ENCODE data around the gene CUX1.

The CUX1 gene

DNA sequence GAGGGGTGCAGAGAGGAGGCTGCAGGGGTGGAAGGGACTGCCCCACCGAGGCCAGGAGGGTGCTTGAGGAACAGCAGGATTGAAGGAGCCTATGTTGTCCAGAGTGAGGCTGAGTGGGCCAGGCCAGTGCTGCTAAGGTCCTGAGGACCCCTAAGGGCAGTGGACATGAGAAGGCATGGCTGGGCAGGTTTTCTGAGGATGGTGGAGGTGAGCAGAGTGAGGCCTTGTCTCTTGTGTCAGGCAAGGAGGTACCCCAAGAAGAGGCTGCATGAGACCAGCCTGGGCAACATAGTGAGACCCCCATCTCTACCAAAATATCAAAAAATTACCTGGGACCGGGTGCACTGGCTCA lies 474.5 kb downstream of the CUX1 start:
- H3K4me3 ChIP-seq (ENCODE audit: low read depth, low read length) = no peak overlapping the region
- no peak for DNase-seq (ENCODE audit: low read depth)
- TF ChIP-seq CTCF (IDR thresholded peaks at IDR 0.05; ENCODE audit: control insufficient read depth, extremely low read depth, insufficient read depth) = no peak

DNA sequence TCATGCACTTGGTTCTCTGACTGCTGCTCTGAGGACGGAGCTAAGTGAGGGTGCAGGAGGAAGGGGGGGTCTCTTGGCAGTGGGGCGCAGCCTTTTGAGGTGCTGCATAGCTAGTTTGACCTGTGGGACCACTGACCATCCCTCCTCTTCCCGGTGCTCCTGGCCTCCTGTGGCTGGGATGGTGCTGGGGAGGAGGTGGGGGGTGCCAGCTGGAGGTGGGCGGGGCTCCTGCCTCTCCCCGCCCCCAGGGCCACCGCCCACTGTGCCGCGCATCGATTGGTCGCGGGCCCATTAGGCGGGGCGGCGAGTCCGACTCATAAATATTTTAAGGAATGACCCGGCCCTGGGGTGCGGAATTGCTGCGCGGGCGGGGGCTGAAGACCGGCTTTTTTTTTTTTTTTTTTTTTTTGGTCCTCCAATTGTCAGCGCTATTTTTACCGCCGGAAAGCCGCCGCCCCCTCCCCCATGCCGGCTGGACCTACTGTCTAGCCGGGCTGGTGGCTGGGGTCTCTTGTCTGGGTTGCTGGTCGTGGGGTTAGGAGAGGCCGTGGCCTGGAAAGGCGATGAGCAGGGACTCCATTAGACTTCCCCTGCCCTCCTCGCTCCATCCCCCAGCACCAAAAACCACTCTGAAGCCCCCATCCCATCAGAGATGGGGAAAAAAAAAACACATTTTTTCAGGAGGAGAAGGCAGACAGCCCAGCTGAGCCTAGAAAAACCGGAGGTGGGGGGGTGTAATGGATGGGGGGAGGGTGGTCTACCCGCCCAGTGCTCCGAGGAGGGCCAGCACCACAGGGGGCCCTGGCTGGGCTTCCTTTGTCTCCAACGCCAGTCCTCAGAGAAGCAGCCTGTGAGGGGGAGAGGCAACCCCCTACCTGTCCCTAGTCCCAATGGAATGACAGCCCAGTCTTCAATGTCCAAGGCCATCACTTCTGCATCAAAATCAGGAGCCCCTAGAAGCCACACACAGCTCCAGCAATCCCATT lies 475.7 kb downstream of the CUX1 start:
- no peak for DNase-seq (ENCODE audit: low read depth)
- TF ChIP-seq CTCF (IDR thresholded peaks at IDR 0.05; ENCODE audit: control insufficient read depth, extremely low read depth, insufficient read depth) = no peak
- H3K4me3 ChIP-seq (ENCODE audit: low read depth, low read length) = no peak overlapping the region

DNA sequence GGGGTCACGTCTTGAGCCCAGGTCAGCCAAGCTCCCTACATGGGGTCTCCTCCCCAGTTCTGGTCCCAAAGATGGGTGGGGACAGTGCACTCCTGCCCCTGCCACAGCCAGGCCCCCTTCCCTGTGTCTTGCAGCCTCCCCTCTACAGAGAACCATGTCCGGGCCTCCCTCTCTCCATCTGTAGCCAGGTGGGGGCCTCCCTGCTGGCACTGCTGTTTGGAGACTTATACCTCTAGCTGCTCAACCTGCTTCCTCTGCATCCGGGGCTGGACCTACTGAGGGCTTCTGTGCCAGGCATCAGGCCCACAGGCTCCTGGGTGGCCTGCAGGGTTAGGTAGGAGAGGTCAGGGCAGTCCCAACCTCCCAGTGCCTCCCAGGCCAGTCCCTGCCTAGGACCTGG lies 477.2 kb downstream of the CUX1 start:
- no peak overlapping the region for H3K4me3 ChIP-seq (ENCODE audit: low read depth, low read length)
- DNase-seq (ENCODE audit: low read depth) = no peak
- no peak for TF ChIP-seq CTCF (IDR thresholded peaks at IDR 0.05; ENCODE audit: control insufficient read depth, extremely low read depth, insufficient read depth)

DNA sequence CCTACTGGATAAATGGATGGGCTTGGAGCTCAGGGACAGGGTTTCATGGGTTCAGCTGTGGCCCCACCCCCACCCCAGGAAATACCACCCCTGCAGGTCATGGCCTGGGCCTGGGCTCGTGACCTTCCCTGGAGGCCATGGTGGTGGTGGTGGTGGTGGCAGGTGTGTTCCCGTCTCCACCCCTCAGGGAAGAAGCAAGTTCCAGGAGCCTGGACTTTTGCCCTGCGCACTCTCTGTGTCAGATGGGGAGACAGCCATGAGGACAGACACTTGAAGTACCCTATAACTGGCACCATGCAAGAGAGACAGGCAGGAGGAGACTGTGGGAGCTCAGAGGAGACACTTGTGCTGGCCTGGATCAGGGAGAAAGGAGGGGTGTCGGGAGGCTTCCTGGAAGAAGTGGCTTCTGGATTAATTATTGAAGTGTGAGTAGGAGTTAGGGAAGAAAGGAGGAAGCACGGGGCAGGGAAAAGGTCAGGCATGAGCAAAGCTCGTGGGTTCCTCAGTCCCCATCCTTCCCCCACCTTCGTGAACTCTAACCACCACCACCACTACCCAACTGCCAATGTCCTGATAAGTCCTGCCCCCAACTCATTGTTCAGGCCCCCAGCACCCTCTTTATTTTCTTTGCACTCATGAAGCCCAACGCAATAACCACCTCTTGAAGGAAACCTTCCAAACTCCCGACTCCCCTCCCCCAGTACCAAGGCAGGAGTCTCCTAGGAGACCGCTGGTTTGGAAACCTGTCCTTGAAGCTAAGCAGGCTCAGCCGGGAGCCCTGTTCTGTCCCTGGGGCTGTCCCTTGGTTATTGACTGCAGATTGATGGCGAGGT lies 478.1 kb downstream of the CUX1 start:
- no peak overlapping the region for H3K4me3 ChIP-seq (ENCODE audit: low read depth, low read length)
- TF ChIP-seq CTCF (IDR thresholded peaks at IDR 0.05; ENCODE audit: control insufficient read depth, extremely low read depth, insufficient read depth) = no peak
- no peak for DNase-seq (ENCODE audit: low read depth)

GRCh38 chr7:102296179-102296438 lies 478.7 kb downstream of the CUX1 start:
- DNase-seq (ENCODE audit: low read depth) = no peak
- H3K4me3 ChIP-seq (ENCODE audit: low read depth, low read length) = no peak overlapping the region
- no peak for TF ChIP-seq CTCF (IDR thresholded peaks at IDR 0.05; ENCODE audit: control insufficient read depth, extremely low read depth, insufficient read depth)

- H3K4me3 ChIP-seq (ENCODE audit: low read depth, low read length) = no peak overlapping the region
- DNase-seq (ENCODE audit: low read depth) = no peak
- no peak for TF ChIP-seq CTCF (IDR thresholded peaks at IDR 0.05; ENCODE audit: control insufficient read depth, extremely low read depth, insufficient read depth)
Measured at GRCh38 chr7:102296514-102296913, 479.1 kb downstream of the CUX1 start.
